ENCODE measurements around the gene RBKS. TPM values are rescaled to one million over a fixed set of nuclear protein-coding genes. Genes with fewer than 3 reads are reported as not detected.

RBKS gene
- total and polyA plus RNA-seq, 2 donors (not counting 1 experiment from before 2014, with no cell fraction given), result 1.3 to 2.6 TPM

- Histone ChIP-seq H3K27me3 (ENCODE audit: control insufficient read depth, insufficient read depth, low read length) (no peaks in the 10 kb centered on the region), H3K4me1 (ENCODE audit: control insufficient read depth, extremely low read depth, insufficient read depth, low read length) (peaks cover 2% of the 10 kb centered on the region), H3K4me3 (replicated peaks in 1 of 4; ENCODE audit: control extremely low read depth in 1 of 4, insufficient read depth in 1 of 4, low read depth in 3 of 4, low read length in 4 of 4) (no peak overlapping the region), H3K9ac (ENCODE audit: insufficient read depth, low read length) (no peak overlapping the region), H3K27ac (ENCODE audit: insufficient read depth, low read length) (no peak overlapping the region), H3K36me3 (ENCODE audit: control insufficient read depth, insufficient read depth, low read length) (no peaks in the 10 kb centered on the region), H3K4me2 (ENCODE audit: extremely low read depth, insufficient read depth, low read length) (no peak overlapping the region), H3K9me3 (ENCODE audit: control insufficient read depth, insufficient read depth, low read depth, low read length) (no peaks in the 10 kb centered on the region), H3K79me2 (ENCODE audit: control insufficient read depth, insufficient read depth, low read length) (no peaks in the 10 kb centered on the region), H2AFZ (ENCODE audit: low read length) (no peak overlapping the region), H4K20me1 (ENCODE audit: control insufficient read depth, extremely low read depth, insufficient read depth, low read length) (no peaks in the 10 kb centered on the region)
- DNase-seq (ENCODE audit: low read depth in 2 of 2), result peak in 1 of 2 donors; percentile 20
- no peak for TF ChIP-seq EZH2 (IDR thresholded peaks at IDR 0.05; ENCODE audit: low read length, missing control alignments)
- TF ChIP-seq CTCF (conservative IDR thresholded peaks at IDR 0.05 in 1 of 2, IDR thresholded peaks at IDR 0.05 in 1 of 2; ENCODE audit: low read depth in 1 of 2, low read length in 2 of 2), result no peak
Observed at GRCh38 chr2:27830656-27831055, 59.5 kb downstream of the RBKS start.

GRCh38 chr2:27829791-27830190 is 60.4 kb downstream of the RBKS start:
- no peaks in the 10 kb centered on the region for H3K79me2 ChIP-seq (ENCODE audit: control insufficient read depth, insufficient read depth, low read length)
- H3K4me2 ChIP-seq (ENCODE audit: extremely low read depth, insufficient read depth, low read length), result no peak overlapping the region
- H3K27me3 ChIP-seq (ENCODE audit: control insufficient read depth, insufficient read depth, low read length), result no peaks in the 10 kb centered on the region
- no peak overlapping the region for H3K4me3 ChIP-seq (replicated peaks in 1 of 4; ENCODE audit: control extremely low read depth in 1 of 4, insufficient read depth in 1 of 4, low read depth in 3 of 4, low read length in 4 of 4)
- no peak overlapping the region for H3K9ac ChIP-seq (ENCODE audit: insufficient read depth, low read length)
- H4K20me1 ChIP-seq (ENCODE audit: control insufficient read depth, extremely low read depth, insufficient read depth, low read length), result no peaks in the 10 kb centered on the region
- no peaks in the 10 kb centered on the region for H3K36me3 ChIP-seq (ENCODE audit: control insufficient read depth, insufficient read depth, low read length)
- H3K27ac ChIP-seq (ENCODE audit: insufficient read depth, low read length), result no peak overlapping the region
- no peak for TF ChIP-seq EZH2 (IDR thresholded peaks at IDR 0.05; ENCODE audit: low read length, missing control alignments)
- no peak for TF ChIP-seq CTCF (conservative IDR thresholded peaks at IDR 0.05 in 1 of 2, IDR thresholded peaks at IDR 0.05 in 1 of 2; ENCODE audit: low read depth in 1 of 2, low read length in 2 of 2)
- H3K9me3 ChIP-seq (ENCODE audit: control insufficient read depth, insufficient read depth, low read depth, low read length), result no peaks in the 10 kb centered on the region
- H2AFZ ChIP-seq (ENCODE audit: low read length), result no peak overlapping the region
- no peak for DNase-seq (ENCODE audit: low read depth in 2 of 2)
- H3K4me1 ChIP-seq (ENCODE audit: control insufficient read depth, extremely low read depth, insufficient read depth, low read length), result peaks cover 2% of the 10 kb centered on the region

- H3K79me2 ChIP-seq (ENCODE audit: control insufficient read depth, insufficient read depth, low read length), result no peaks in the 10 kb centered on the region
- H3K36me3 ChIP-seq (ENCODE audit: control insufficient read depth, insufficient read depth, low read length), result no peaks in the 10 kb centered on the region
- H3K4me3 ChIP-seq (replicated peaks in 1 of 4; ENCODE audit: control extremely low read depth in 1 of 4, insufficient read depth in 1 of 4, low read depth in 3 of 4, low read length in 4 of 4), result no peak overlapping the region
- H4K20me1 ChIP-seq (ENCODE audit: control insufficient read depth, extremely low read depth, insufficient read depth, low read length), result no peaks in the 10 kb centered on the region
- H3K27me3 ChIP-seq (ENCODE audit: control insufficient read depth, insufficient read depth, low read length), result no peaks in the 10 kb centered on the region
- no peak for TF ChIP-seq CTCF (conservative IDR thresholded peaks at IDR 0.05 in 1 of 2, IDR thresholded peaks at IDR 0.05 in 1 of 2; ENCODE audit: low read depth in 1 of 2, low read length in 2 of 2)
- TF ChIP-seq EZH2 (IDR thresholded peaks at IDR 0.05; ENCODE audit: low read length, missing control alignments), result no peak
- no peaks in the 10 kb centered on the region for H3K4me1 ChIP-seq (ENCODE audit: control insufficient read depth, extremely low read depth, insufficient read depth, low read length)
- H3K27ac ChIP-seq (ENCODE audit: insufficient read depth, low read length), result no peak overlapping the region
- H3K4me2 ChIP-seq (ENCODE audit: extremely low read depth, insufficient read depth, low read length), result no peak overlapping the region
- H3K9ac ChIP-seq (ENCODE audit: insufficient read depth, low read length), result no peak overlapping the region
- no peak overlapping the region for H2AFZ ChIP-seq (ENCODE audit: low read length)
- no peak for DNase-seq (ENCODE audit: low read depth in 2 of 2)
- H3K9me3 ChIP-seq (ENCODE audit: control insufficient read depth, insufficient read depth, low read depth, low read length), result no peaks in the 10 kb centered on the region
Observed at GRCh38 chr2:27828305-27828704, 61.9 kb downstream of the RBKS start.
